HG02759 (cell line): ENCODE measurements around the gene IKZF1.

Experiments
- ATAC-seq: cut with Tn5 transposase; IDR thresholded peaks from one replicate; pipeline ENCODE4 v1.9.1; 2021; ENCODE audit warnings: mild to moderate bottlenecking, moderate library complexity; ENCODE audit not compliant: unreplicated experiment

The IKZF1 gene

DNA sequence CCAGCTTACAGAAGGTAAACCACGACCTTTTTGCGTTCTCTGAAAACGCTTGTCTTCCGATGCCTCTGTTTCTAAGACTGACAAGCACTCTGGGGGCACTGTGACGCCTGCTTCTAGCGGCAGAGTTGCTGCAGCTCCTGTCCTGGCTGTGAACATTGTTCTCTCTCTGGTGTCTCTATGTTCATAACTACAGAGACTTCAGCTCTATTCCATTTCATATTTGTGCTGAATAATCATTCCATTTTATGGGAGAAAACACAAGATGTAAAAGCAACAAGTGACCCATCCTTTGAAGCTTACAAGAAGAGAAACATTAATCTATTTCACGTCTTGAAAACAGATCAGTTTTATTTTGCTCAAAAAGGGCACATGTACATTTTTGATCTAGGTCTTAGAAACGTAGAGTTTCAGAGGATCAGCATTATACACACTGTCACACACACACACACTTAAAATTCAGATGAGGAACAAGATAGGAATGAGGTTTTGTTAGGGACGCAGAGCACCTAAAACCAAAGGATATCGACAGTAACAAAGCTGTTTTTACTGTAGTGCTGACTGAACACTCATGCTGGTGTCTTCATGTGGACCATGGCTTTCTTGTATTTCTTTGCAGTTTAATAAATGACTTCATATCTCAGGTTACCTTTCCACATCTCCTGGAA lies 3.0 kb downstream of the IKZF1 start:
- no peak for ATAC-seq

DNA sequence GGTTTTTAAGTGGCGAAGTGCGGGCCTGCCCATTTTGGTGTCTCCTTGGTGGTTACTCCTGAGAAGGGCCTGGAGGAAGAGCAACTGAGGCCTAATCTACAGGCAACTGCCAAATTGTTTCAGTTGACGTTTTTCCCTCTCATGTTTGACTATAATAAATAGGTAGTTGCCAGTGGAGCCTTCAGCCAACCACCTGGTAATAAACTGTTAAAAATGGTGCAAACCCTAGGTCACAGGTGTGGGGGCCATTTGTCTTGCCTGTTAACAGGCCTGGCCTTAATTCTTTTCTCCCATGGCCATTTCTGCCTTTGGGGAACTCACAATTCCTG lies 3.7 kb downstream of the IKZF1 start:
- no peak for ATAC-seq

DNA sequence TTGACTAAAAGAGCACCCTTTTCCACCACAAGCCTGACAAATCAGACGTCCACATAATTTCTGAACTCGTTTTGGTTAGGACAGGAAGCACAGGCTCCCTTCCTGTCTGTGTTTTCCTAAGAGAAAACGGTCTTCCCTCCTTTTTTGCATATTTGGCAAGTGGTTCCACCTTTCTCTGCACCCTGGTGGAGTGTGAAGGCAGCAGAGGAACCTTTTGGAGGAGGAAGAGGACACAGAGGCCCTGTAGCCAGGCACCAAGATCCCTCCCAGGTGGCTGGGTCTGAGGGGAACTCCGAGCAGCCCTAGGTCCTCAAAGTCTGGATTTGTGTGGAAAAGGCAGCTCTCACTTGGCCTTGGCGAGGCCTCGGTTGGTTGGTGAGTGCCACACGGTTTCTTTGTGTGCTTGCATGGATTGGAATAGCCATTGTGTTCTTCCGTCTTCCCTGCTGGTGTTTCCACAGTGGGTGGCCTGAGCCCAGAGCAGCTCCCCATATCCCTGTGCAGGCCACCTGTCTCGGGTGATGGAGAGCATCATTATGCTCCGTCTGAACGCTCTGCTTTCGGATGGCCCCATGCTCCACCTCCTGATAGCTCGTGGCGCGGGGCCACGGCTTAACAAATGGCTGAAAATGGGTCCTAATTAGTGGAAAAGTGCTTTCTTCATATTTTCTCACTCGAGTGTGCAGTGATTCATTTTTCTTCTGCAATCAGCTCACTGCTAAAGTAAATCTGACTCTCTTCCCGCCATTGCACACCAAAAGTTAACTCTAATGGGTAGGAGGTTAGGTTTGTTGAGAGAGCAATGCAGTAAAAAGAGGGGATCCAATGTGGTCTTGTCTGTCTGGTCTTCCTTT lies 4.2 kb downstream of the IKZF1 start:
- ATAC-seq, result peak; percentile 21

DNA sequence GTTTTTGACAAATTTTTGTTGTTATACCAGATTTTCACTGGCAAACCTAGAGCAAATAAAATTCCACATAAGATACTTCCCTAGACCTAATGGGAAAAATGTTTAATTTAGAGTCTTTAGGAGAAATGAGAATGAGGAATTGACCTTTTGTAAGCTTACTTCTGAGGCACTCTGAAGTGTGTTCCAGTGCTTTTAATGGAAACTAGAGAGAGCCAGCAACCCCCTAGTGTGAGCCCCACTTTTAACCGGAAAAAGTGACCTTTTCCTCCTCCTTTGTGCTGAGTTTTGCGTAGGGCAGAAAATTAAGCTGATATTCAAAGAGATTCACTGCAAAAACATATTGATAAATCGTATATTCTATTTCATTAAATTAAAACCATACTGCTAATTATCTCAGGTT lies 5.2 kb downstream of the IKZF1 start:
- ATAC-seq, result no peak

DNA sequence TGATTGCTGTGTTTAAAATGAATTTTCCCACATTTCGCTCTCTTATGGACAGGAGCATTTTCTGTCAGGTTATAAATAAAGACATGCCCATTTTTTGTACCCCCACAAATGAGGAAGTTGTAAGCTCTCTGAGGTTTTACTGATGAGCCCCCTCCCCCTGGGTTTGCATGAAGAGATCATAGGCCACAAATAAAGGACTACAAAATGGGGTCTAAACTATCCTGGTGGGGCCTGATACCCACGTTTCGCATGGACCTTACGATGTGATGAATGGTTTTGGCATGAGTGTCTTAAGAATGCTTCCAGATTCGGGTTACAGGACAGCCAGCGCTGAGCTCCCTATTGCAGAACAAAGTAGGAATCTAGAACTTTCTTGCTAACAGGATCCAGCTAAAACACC lies 5.8 kb downstream of the IKZF1 start:
- ATAC-seq, result no peak

DNA sequence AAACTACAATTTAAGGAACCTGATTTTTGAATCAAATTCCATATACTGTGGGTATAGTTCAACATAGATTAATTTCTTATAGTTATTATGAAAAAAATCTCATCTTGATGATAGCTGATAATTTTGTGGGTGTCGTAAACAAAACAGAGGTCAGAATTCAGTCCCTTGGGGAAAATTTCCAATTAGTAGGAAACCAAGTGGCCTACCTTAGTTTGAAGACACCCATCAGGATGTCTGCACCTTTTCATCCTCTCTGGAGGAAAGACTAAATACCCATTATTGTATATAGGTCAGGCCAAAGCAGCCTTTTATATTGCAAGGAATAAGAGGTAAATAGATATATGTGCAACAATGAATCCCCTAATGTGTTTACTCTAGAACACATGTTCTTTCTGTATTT lies 6.4 kb downstream of the IKZF1 start:
- no peak for ATAC-seq

DNA sequence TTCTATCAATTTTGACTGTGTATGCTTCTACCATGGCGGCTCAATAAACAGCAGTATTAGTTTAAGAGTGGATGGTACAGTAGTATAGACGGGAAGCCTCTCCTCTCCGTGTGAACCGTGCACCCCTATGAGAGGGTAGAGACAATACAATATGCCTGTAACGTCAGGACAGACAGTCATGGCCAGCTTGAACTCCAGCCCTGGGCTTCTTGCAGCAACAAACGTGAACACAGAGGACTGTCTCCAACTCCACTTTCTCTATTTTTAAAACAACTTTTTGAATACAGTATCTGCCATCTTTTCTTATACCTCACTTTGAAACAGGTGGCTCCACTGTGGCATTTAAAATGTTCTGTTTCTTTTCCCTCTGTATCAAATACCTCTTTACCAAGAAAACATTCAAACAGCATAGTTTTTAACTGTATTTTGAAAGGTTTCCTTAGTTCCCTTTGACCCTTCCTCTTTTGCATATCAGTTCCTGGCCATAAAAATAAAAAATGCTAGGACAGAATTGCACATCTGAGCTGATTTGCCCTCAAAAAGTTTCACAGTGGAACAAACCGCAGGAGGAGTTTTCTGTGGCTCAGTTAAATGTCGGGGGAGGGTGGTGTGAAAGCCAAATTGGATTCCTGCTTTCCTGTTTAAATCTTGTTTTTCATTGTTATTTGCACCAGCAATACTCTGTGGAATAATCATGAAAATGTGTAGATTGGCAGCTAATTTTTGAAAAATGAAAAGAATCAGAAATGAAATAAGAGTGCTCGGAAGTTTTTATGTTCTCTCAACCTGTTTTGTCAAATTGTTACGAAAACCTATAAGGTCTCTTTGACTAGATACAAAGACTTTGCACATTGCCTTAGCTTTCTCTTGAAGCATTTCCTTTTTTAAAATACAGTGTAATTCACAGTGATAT lies 8.0 kb downstream of the IKZF1 start:
- ATAC-seq, result no peak

DNA sequence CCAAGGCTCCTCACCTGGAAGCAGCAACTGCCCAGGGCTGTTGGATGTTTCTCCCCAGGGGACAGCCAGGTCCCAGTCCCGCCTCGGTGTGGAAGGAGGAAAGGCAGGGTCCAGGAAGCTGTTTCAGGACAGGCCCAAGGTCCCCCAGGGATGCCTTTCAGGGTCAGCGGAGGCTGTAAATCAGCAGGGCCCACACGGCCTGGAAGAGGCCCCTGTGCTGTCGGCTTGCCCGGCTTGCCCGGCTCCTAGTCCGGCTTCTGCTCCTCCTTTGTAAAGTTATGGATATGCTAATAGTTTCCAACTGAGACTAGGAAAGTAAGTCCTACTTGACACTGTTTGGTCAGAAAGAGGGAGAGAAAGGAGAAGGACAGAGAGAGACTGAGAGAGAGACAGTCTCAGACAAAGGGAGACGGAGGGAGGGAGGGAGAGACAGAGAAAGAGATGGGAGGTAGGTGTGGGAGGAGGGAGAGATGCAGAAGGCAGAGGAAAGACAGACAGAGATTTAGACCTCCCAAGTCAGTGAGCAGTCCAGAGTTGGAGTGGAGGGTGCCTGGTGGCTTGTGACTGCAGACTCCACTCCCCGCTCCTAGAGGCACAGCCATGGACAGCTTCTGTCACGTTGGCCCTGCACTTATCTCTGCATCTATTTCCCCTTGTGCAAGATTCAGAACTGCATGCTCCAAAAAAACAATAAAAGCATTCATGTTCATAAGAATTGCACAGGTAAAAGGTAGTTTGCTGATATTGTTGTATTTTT lies 10.5 kb downstream of the IKZF1 start:
- ATAC-seq, result no peak

DNA sequence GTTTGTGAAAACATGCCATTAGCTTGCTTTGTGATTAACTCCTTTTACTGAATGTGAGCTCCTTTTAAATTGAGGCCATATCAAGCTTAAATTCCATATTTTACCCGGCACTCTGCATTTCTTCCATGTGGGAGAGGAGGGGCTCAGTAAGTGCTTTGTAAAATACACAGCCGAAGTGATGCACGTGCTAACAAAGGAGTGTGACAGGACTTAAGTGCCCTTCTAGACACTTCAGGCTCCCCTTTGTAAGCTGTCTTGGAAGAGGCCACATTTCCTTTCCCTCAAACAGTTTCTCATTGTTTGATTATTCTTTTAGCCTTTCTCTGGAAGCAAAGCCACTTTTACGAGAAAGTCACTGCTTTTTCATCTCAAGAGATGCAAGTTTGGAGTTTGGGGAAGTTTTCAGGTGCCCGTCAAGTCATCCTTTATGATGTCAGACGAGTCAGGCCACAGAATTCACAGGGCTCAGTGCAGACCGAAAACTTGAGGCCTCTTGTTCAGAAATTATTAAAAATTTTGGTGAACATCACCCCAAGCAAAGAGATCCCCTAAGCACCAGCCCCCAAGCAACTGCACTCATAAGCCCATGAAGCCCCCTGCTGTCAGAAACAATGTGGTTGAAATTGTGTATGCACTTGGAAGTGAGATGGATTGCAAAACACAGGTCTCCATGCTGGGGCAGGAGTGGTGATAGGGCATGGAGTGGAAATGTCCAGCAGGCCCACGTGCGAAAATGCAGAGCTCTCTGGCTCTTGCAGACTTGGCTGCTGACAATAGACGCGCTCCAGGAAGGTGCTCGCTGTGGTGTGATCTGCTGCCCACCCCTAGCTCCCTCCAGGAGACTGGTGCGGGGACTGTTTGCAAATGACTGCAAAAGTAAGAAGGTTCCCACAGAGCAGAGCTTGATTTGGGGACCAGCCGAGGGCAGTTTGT lies 11.5 kb downstream of the IKZF1 start:
- no peak for ATAC-seq

DNA sequence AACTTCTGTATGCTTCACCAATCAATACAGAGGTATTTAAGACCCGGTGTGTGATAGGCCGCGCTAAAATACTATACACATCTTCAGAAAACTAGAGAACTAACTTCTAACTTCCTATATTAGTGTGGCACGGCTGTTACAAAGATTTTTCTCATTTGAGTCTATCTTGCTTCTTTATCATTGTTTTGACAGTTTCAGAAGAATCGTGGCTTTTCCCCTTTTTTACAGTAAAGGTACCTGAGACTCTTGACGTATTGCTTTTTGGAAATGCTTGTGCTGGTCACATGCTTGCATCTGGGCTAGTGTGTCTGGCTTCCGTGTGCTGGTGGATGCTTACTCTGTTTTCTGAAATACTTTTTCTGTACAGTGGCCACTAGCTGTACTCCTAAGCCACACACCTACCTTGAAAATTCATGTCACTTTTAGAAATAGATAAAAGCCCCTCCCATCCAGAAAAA lies 12.7 kb downstream of the IKZF1 start:
- ATAC-seq, result peak; percentile 60

DNA sequence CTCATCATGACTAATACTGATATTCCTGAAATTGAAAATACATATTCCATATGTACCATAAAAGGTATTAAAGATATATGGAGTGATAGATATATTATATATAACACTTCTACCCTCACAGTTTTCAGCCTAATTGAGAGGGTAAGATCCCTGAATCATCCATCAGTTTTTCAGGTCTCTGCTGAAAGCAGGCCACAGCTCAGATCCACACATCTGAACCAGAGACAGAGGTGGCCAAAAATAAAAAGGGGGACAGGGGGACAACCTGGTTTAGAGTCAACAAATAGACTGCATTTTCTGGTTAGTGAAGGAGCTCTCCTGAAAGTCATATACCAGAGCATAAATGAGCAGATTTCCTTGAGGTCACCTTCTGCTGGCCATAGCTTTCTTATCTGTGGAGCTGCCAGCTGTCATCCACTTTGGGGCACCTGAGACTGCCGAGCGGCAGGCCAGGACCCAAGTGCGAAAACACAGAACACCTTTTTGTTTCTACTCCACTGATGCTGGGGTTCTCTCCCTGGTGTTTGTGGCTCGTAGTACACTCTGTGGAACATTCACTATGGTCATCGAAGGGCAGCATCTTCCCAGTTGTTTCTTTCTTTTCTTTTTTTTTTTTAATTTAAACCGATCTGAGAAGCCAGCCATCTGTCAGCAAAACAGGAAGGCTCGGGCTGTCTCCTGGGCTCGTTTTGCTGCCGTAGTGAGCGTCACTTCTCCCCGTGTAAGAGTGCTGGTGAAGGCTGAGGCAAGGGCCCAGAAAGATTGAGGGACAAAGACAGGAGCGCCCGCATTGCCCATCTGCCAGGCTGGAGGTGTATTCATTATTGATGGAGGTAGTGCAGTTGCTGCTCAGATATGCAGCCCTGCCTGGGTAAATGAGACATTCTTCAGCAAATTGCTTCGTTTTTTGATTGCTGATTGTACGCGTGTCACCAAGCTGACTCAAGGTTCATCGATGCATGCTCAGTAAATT lies 13.5 kb downstream of the IKZF1 start:
- ATAC-seq, result peak; percentile 3

DNA sequence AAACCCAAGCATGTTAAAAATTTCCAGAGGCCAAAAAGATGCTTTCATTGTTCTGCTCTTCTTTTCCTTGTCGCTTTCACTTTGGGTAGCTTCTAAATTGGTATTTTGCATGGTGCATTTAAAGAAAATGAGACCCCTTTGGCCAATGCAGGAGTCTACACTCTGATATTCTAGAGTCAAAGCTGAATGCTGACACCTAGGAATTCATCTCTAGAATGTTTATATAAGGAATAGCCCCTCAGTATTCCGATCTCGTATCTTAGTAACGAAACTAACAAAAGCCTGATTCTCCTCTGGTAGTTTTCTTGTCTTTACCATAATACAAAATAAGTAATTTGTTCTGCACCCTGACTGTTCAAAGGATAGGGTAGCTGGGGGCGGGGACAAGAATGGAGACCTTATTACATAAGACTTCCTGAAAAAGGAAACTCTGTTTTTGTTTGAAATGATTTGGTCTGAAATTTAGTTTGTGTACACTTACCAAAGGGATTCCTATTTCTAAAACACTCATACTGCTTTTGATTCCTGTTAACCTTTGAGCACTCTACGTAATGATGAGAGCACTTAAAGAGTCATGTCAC lies 17.1 kb downstream of the IKZF1 start:
- no peak for ATAC-seq

DNA sequence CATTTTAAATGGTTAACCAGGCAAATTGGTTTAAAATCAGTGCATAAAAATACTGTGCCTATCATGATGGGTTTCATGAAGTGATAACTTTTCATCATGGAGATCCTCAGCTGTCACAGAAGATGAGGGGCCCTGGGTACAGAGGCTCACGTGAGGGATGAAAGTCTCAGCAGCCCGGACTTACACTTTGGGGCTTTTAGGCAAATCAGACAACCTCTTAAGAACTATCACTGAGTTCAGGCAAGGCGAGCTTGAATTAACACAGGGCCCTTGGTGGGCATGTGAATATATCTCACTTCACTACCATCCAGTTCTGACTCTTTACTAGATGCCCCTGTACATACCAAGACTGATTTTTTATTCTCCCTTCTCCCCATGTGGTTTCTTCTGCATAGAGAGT lies 19.6 kb downstream of the IKZF1 start:
- no peak for ATAC-seq

DNA sequence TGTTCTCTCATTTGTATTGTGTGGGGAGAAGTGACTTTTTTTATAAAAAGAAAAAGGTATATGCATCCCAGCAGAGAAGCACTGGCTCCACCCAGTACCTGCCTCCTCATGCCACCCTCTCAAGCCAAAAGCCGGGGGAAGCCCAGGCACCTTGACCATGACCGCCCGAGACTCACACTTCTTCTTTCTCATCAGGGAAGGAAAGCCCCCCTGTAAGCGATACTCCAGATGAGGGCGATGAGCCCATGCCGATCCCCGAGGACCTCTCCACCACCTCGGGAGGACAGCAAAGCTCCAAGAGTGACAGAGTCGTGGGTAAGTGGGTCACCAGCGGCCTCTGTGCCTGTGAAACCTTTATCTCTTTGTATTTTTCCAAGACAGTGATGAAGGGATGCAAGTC lies 22.9 kb downstream of the IKZF1 start:
- ATAC-seq, result peak; percentile 54

DNA sequence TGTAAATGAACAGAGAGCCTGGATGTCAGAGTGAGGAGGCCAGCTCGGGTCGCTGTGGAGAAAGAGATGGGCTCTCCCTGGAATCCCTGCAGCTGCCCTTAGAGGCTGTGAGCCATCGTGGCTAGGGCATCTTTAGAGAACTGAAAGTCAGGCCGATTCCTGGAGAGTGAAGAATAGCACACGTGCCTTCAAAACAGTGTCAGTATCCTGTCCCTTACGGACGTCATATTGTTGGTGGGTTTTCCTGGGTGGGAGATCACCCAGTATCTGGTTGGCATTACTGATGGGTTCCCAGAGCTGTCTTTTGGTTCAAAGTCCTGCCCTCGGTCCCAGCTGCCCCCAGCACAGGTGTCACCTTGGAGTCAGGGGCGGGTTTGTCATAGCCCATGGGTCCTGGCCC lies 25.3 kb downstream of the IKZF1 start:
- ATAC-seq, result peak; percentile 25

DNA sequence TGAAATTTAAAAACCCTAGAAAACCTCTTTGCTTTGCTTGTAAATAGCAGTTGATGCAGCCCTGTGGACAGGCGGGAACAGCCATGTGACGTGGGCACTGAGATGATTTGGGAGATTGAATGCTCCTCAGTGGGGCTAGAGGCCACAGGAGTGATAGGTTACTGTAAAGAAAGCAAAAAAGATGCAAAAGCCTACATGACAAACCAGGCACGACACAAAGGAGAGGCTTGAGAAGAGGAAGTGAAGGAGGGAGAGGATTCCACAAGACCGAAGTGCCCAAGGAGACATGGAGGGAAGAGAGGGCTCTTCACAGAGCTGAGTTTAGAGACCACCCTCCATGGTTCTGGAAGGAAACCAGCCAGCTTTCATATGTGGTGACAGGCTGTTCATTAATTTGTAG lies 25.7 kb downstream of the IKZF1 start:
- no peak for ATAC-seq

DNA sequence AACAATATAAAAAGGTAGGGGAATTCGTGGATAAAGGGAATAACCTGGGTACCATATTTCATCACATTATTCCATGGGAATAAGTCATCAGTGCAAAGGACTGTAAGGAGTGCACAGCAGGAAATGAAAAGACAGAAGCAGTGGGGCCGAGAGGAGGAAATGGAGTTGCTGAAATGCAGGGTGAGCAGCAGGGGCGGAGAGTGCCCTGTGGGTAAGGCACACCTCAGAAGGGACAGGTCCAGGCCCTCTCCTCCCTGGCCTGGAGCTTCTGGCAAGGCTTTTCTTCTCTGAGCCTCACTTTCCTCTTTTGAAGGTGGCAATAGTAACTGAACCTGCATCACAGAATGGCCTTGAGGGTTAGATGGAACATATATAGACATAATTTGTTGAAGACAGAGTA lies 26.2 kb downstream of the IKZF1 start:
- ATAC-seq, result no peak

DNA sequence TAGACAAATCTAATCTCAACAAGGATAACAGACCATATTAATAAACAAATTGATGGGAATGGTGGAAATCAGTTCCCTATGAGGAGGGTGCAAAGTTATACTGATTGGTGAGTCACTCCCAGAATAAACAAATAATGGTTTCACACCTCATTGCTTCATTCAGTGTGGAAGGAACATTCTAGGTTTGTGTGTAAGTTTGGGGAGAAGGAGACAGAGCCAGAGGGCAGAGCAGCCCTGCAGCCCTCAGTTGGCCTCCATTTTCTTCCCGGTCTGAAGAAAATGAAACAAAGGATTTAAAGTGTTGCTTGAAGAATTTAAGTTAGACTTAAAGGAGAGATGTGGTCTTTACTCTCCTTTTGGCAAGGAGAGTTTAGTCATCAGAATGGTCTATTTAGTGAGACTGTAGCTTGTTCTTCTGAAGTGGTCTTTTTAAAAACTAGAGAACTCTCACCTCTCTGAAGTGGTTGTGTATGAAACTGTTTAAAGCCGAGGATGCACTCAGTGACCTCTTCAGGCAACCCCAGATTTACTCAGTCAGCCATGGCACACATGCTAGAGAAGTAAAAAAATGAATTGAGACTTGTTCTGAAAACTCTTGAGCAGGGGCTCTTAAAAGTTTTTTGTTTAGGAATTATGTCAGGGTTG lies 27.2 kb downstream of the IKZF1 start:
- ATAC-seq, result peak; percentile 56
